HepG2 (cell line): ENCODE data around the gene SPATA12. TPM values are rescaled to one million over a fixed set of nuclear protein-coding genes. Genes with fewer than 3 reads are reported as not detected.

Experiments used
- CHD4 ChIP-seq: fragments of 200-600 bp; sonication (generic); IDR thresholded peaks from 2 replicates; pipeline ENCODE4 v1.7.0; 2017; ENCODE audit warnings: mild to moderate bottlenecking, low read length, borderline replicate concordance
- DPF2 ChIP-seq: sonication (generic); formaldehyde crosslinking; IDR thresholded peaks from 2 replicates; pipeline ENCODE4 v1.4.0; 2020; ENCODE audit warnings: mild to moderate bottlenecking, low read depth, missing genetic modification reagents, borderline replicate concordance
- SETDB1 ChIP-seq: sonication (generic); formaldehyde crosslinking; IDR thresholded peaks from 2 replicates; pipeline ENCODE4 v1.5.1; 2020; ENCODE audit warnings: missing genetic modification reagents, mild to moderate bottlenecking, borderline replicate concordance
- ZNF607 ChIP-seq: sonication (generic); formaldehyde crosslinking; IDR thresholded peaks from 2 replicates; pipeline ENCODE4 v1.5.1; 2020; ENCODE audit warnings: missing genetic modification reagents, mild to moderate bottlenecking, borderline replicate concordance
- polyA plus RNA-seq, 8 experiments: library from polyadenylated mRNA; depleted of rRNA in 3 of 8; stranded (reverse) in 7 of 8; unstranded in 1 of 8; fragments of >200 nt; fragmentation: Illumina TruSeq in 4 of 8; extraction: Trizol in 4 of 8; gene quantifications; 2 replicates each; pipeline versions ENCODE4 v1.2.1 to v1.2.3, GENCODE V29; 2011 to 2016; ENCODE audit warnings: low read depth in 4 of 8, missing spikeins in 1 of 8, mixed read lengths in 1 of 8; ENCODE audit not compliant: insufficient read depth in 1 of 8
- total RNA-seq, 5 experiments: library from RNA; depleted of rRNA; stranded (reverse); fragments of >200 nt; fragmentation: Illumina TruSeq; extraction: Trizol; gene quantifications; 2 replicates each; pipeline ENCODE4 v1.2.3, GENCODE V29; 2016; ENCODE audit warnings: low read depth in 1 of 5
- TF ChIP-seq, protein P1 (sequence below): sonication (generic); formaldehyde crosslinking; IDR thresholded peaks from 2 replicates; pipeline ENCODE4 v1.4.0; 2020; ENCODE audit warnings: missing genetic modification reagents
- TF ChIP-seq, protein P2 (sequence below): sonication (generic); formaldehyde crosslinking; IDR thresholded peaks from 2 replicates; pipeline ENCODE4 v1.4.0; 2020; ENCODE audit warnings: missing genetic modification reagents

Gene SPATA12
- total and polyA plus RNA-seq, 2 of the 13 experiments (the other 11 are each of a cell fraction or from before 2014, with no cell fraction given): 0.09 to 0.25 TPM

DNA sequence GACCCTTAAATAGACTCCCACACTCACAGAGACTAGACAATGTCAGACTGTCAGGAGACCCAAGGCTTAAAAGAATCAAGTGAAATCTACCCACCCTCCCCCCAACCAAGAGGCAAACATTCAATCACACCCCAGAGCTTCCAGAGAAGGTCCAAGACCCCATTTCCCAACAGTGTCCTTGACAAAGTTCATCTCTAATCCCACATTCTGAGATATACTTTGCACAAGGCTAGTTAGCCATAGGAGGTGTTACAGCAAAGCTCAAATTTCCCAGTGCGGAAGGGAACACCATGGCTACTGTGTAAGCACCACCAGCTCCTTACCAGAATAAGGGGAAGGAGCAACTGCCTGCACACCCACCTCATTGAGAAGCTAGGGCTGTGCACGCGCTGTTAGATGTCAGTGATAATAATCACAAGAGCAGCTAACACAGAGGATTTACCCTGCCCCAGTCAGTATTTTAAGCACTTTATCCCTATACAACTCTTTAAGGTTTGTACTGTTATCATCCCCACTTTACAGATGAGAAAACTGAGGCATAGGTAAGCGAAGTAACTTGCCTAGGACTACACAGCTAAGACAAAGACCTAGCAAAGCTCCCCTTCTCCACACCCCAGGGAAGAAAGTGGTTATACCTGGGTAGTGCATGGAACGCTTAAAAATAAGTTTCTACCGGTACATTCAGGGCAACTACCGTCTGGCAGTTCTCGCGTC lies 17.3 kb downstream of the SPATA12 start (continued):
- TF ChIP-seq, protein P1, sequence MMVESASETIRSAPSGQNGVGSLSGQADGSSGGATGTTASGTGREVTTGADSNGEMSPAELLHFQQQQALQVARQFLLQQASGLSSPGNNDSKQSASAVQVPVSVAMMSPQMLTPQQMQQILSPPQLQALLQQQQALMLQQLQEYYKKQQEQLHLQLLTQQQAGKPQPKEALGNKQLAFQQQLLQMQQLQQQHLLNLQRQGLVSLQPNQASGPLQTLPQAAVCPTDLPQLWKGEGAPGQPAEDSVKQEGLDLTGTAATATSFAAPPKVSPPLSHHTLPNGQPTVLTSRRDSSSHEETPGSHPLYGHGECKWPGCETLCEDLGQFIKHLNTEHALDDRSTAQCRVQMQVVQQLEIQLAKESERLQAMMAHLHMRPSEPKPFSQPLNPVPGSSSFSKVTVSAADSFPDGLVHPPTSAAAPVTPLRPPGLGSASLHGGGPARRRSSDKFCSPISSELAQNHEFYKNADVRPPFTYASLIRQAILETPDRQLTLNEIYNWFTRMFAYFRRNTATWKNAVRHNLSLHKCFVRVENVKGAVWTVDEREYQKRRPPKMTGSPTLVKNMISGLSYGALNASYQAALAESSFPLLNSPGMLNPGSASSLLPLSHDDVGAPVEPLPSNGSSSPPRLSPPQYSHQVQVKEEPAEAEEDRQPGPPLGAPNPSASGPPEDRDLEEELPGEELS (CRISPR knock-in tag): peak; percentile 52; the same call in 1 of the 2 replicates
- TF ChIP-seq DPF2: peak; percentile 38; the same call in 1 of the 2 replicates
- TF ChIP-seq, protein P2, sequence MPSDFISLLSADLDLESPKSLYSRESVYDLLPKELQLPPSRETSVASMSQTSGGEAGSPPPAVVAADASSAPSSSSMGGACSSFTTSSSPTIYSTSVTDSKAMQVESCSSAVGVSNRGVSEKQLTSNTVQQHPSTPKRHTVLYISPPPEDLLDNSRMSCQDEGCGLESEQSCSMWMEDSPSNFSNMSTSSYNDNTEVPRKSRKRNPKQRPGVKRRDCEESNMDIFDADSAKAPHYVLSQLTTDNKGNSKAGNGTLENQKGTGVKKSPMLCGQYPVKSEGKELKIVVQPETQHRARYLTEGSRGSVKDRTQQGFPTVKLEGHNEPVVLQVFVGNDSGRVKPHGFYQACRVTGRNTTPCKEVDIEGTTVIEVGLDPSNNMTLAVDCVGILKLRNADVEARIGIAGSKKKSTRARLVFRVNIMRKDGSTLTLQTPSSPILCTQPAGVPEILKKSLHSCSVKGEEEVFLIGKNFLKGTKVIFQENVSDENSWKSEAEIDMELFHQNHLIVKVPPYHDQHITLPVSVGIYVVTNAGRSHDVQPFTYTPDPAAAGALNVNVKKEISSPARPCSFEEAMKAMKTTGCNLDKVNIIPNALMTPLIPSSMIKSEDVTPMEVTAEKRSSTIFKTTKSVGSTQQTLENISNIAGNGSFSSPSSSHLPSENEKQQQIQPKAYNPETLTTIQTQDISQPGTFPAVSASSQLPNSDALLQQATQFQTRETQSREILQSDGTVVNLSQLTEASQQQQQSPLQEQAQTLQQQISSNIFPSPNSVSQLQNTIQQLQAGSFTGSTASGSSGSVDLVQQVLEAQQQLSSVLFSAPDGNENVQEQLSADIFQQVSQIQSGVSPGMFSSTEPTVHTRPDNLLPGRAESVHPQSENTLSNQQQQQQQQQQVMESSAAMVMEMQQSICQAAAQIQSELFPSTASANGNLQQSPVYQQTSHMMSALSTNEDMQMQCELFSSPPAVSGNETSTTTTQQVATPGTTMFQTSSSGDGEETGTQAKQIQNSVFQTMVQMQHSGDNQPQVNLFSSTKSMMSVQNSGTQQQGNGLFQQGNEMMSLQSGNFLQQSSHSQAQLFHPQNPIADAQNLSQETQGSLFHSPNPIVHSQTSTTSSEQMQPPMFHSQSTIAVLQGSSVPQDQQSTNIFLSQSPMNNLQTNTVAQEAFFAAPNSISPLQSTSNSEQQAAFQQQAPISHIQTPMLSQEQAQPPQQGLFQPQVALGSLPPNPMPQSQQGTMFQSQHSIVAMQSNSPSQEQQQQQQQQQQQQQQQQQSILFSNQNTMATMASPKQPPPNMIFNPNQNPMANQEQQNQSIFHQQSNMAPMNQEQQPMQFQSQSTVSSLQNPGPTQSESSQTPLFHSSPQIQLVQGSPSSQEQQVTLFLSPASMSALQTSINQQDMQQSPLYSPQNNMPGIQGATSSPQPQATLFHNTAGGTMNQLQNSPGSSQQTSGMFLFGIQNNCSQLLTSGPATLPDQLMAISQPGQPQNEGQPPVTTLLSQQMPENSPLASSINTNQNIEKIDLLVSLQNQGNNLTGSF (CRISPR knock-in tag): no peak
- TF ChIP-seq SETDB1 (CRISPR knock-in tag): no peak
- TF ChIP-seq CHD4: peak; percentile 73; the same call in 1 of the 2 replicates
- TF ChIP-seq ZNF607 (CRISPR knock-in tag): no peak
- TF ChIP-seq, all 625 proteins: peak for 44
